SK-N-SH (cell line): Measurements from ENCODE around the gene CDC23. TPM values are rescaled to one million over a fixed set of nuclear protein-coding genes. Genes with fewer than 3 reads are reported as not detected.

Source experiments
- CTCF ChIA-PET: fragments of 300-600, 350-600 bp; formaldehyde crosslinking; extraction: SDS; loops from one replicate; lab custom pipeline; 2021; lab: Yijun Ruan, JAX
- POLR2A ChIA-PET: fragments of 350-600 bp; sonication (Branson Sonifier 250); formaldehyde crosslinking; extraction: SDS; loops from one replicate; lab custom pipeline; 2020; ENCODE audit warnings: antibody characterized with exemption, inconsistent platforms; lab: Yijun Ruan, JAX
- DNase-seq: peaks from one replicate; pipeline ENCODE4 v3.0.0; 2012
- H2AFZ ChIP-seq: fragments of 200-600 bp; sonication (generic); 2 replicates; pipeline ENCODE4 v1.8.1; 2016; ENCODE audit warnings: antibody characterized with exemption, mild to moderate bottlenecking, low read depth
- H3F3A ChIP-seq: fragments of 200-600 bp; sonication (generic); replicated peaks from 2 replicates; pipeline ENCODE3; 2016; ENCODE audit warnings: antibody characterized with exemption, mild to moderate bottlenecking; ENCODE audit not compliant: insufficient read depth
- H3K27ac ChIP-seq, 2 experiments: fragments of 200-500 bp in 1 of 2; fragments of 200-600 bp in 1 of 2; sonication (Bioruptor generic) in 1 of 2; sonication (generic), shearing (Covaris generic) in 1 of 2; 2 replicates each; pipeline versions ENCODE4 v1.5.1 to v1.6.1; 2014 to 2016; ENCODE audit warnings: low read depth in 2 of 2, inconsistent platforms in 1 of 2, low read length in 1 of 2, mild to moderate bottlenecking in 1 of 2, mixed read lengths in 1 of 2
- H3K27me3 ChIP-seq: fragments of 200-600 bp; sonication (generic), shearing (Covaris generic); 2 replicates; pipeline ENCODE4 v1.6.1; 2016; ENCODE audit warnings: mixed run types; ENCODE audit not compliant: insufficient read depth
- H3K36me3 ChIP-seq, 2 experiments: fragments of 200-500 bp in 1 of 2; fragments of 200-600 bp in 1 of 2; sonication (Bioruptor generic) in 1 of 2; sonication (generic) in 1 of 2; replicated peaks in 1 of 2; 2 replicates each; pipeline versions ENCODE3 to v1.5.1; 2014 to 2016; ENCODE audit warnings: low read length in 1 of 2, mild to moderate bottlenecking in 1 of 2; ENCODE audit not compliant: insufficient read depth in 2 of 2, control insufficient read depth in 1 of 2
- H3K4me1 ChIP-seq, 2 experiments: fragments of 200-500 bp in 1 of 2; fragments of 200-600 bp in 1 of 2; sonication (Bioruptor generic) in 1 of 2; sonication (generic), shearing (Covaris generic) in 1 of 2; 2 replicates each; pipeline versions ENCODE4 v1.5.1 to v1.6.1; 2014 to 2016; ENCODE audit warnings: low read depth in 1 of 2, low read length in 1 of 2, mixed run types in 1 of 2; ENCODE audit not compliant: insufficient read depth in 2 of 2, control insufficient read depth in 1 of 2
- H3K4me2 ChIP-seq: fragments of 200-600 bp; sonication (generic), shearing (Covaris generic); 2 replicates; pipeline ENCODE4 v1.6.1; 2017; ENCODE audit warnings: mixed run types
- H3K4me3 ChIP-seq, 2 experiments: fragments of 200-500 bp in 1 of 2; fragments of 200-600 bp in 1 of 2; sonication (Bioruptor generic) in 1 of 2; sonication (generic), shearing (Covaris generic) in 1 of 2; 2 replicates each; pipeline versions ENCODE4 v1.5.1 to v1.8.1; 2014 to 2016; ENCODE audit warnings: low read depth in 2 of 2, inconsistent platforms in 1 of 2, low read length in 1 of 2, mild to moderate bottlenecking in 1 of 2, mixed read lengths in 1 of 2, moderate library complexity in 1 of 2
- H3K79me2 ChIP-seq: fragments of 200-600 bp; sonication (generic); 2 replicates; pipeline ENCODE4 v1.8.1; 2017; ENCODE audit warnings: mild to moderate bottlenecking; ENCODE audit not compliant: insufficient read depth
- H3K9ac ChIP-seq: fragments of 200-600 bp; sonication (generic); 2 replicates; pipeline ENCODE4 v1.6.1; 2017; ENCODE audit warnings: mixed run types
- H3K9me2 ChIP-seq: fragments of 200-600 bp; sonication (generic); 2 replicates; pipeline ENCODE4 v1.6.1; 2017; ENCODE audit warnings: mixed run types
- H3K9me3 ChIP-seq: fragments of 200-600 bp; sonication (generic); 2 replicates; pipeline ENCODE4 v1.6.1; 2017; ENCODE audit warnings: mixed run types, mild to moderate bottlenecking, moderate library complexity
- H4K20me1 ChIP-seq: fragments of 200-600 bp; sonication (generic); 2 replicates; pipeline ENCODE4 v1.6.1; 2017; ENCODE audit warnings: mild to moderate bottlenecking, mixed run types; ENCODE audit not compliant: insufficient read depth
- CHD2 ChIP-seq: fragments of 150-350 bp; IDR thresholded peaks from 2 replicates; pipeline ENCODE4 v1.6.1; 2018; ENCODE audit warnings: low read length; ENCODE audit not compliant: partially characterized antibody
- ELF1 ChIP-seq: IDR thresholded peaks from 2 replicates; pipeline ENCODE4 v1.4.0; 2012
- EZH2phosphoT487 ChIP-seq: fragments of 200-600 bp; sonication (generic); IDR thresholded peaks from 2 replicates; pipeline ENCODE4 v1.6.1; 2017; ENCODE audit warnings: low read depth, mixed run types, mild to moderate bottlenecking, antibody characterized with exemption, moderate library complexity, borderline replicate concordance
- FOSL2 ChIP-seq: IDR thresholded peaks from 2 replicates; pipeline ENCODE4 v1.4.0; 2012; ENCODE audit warnings: low read depth, mild to moderate bottlenecking, moderate library complexity, borderline replicate concordance
- FOXJ3 ChIP-seq: sonication (generic); formaldehyde crosslinking; IDR thresholded peaks from 2 replicates; pipeline ENCODE4 v1.5.1; 2020; ENCODE audit warnings: mild to moderate bottlenecking, missing genetic modification reagents
- FOXM1 ChIP-seq: IDR thresholded peaks from 2 replicates; pipeline ENCODE4 v1.4.0; 2012; ENCODE audit warnings: low read depth, mild to moderate bottlenecking
- GABPA ChIP-seq: IDR thresholded peaks from 2 replicates; pipeline ENCODE4 v1.4.0; 2012; ENCODE audit warnings: low read depth, mild to moderate bottlenecking
- GATA2 ChIP-seq: sonication (generic); formaldehyde crosslinking; IDR thresholded peaks from 2 replicates; pipeline ENCODE4 v1.5.0; 2020; ENCODE audit warnings: mild to moderate bottlenecking, missing genetic modification reagents
- MAX ChIP-seq: IDR thresholded peaks from 2 replicates; pipeline ENCODE4 v1.4.0; 2012; ENCODE audit warnings: low read depth
- MXI1 ChIP-seq: IDR thresholded peaks from 2 replicates; pipeline ENCODE4 v1.6.1; 2012; ENCODE audit warnings: mild to moderate bottlenecking, low read depth, low read length, improper control_type of control experiment
- RAD21 ChIP-seq: IDR thresholded peaks from 2 replicates; pipeline ENCODE4 v1.6.1; 2012; ENCODE audit warnings: mild to moderate bottlenecking, low read length
- RCOR1 ChIP-seq: fragments of 150-350 bp; IDR thresholded peaks from 2 replicates; pipeline ENCODE4 v1.6.1; 2017; ENCODE audit warnings: antibody characterized with exemption, low read length
- SIN3A ChIP-seq: IDR thresholded peaks from 2 replicates; pipeline ENCODE4 v1.6.1; 2012; ENCODE audit warnings: low read depth, mild to moderate bottlenecking, low read length, moderate library complexity, borderline replicate concordance
- TAF1 ChIP-seq: IDR thresholded peaks from 2 replicates; pipeline ENCODE4 v1.6.1; 2012; ENCODE audit warnings: low read depth, mild to moderate bottlenecking, low read length, moderate library complexity, borderline replicate concordance
- TCF12 ChIP-seq: IDR thresholded peaks from 2 replicates; pipeline ENCODE4 v1.4.0; 2012
- TEAD4 ChIP-seq: IDR thresholded peaks from 2 replicates; pipeline ENCODE4 v1.4.0; 2012; ENCODE audit warnings: mild to moderate bottlenecking, borderline replicate concordance; ENCODE audit not compliant: insufficient read depth
- WGBS: methylation state at CpG from one replicate; pipeline ENCODE4 v1.1.6; 2017; ENCODE audit warnings: low lambda C conversion rate; 5-methylcytosine and 5-hydroxymethylcytosine counted together
- polyA plus RNA-seq, 3 experiments: library from polyadenylated mRNA; depleted of rRNA; stranded (reverse); fragments of >200 nt; gene quantifications; 2 replicates each; pipeline ENCODE4 v1.2.3, GENCODE V29; 2012
- TF ChIP-seq, protein P1 (sequence below): fragments of 150-350 bp; IDR thresholded peaks from 2 replicates; pipeline ENCODE4 v1.6.1; 2016; ENCODE audit warnings: mild to moderate bottlenecking, low read depth, low read length
- TF ChIP-seq, protein P2 (sequence below): fragments of 200-600 bp; sonication (generic); IDR thresholded peaks from 2 replicates; pipeline ENCODE4 v1.6.1; 2017; ENCODE audit warnings: antibody characterized with exemption, mild to moderate bottlenecking, moderate library complexity

The CDC23 gene
- polyA plus RNA-seq, 1 of the 3 experiments (the other 2 are of a cell fraction): 20.2 TPM

DNA sequence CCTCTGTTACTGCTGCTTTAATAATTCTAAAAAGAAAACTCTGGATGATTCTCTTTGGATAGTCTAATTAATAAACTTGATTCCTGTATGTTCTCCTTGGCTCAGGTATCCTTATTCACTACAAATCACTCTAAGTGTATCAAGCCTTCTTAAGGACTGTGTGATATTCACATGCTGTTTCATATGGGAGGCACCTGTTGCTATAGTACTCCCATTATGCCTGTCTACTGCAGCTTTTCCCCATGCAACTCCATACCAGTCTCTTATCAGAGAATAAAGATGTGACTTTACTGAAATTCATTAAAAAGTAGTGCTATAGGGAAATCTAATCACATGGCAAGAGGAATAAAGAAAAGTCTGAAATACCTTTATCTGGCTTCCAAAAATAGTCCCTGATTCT is 49.4 kb downstream of the CDC23 start:
- POLR2A ChIA-PET: no interaction called here
- no peaks in the 10 kb centered on the region for H3K27me3 ChIP-seq
- H3K79me2 ChIP-seq: peaks cover 8% of the 10 kb centered on the region; the same call in 1 of the 2 replicates
- H3K9me3 ChIP-seq: no peaks in the 10 kb centered on the region
- H3K4me1 ChIP-seq: no peaks in the 10 kb centered on the region
- H3K27ac ChIP-seq: no peak overlapping the region
- DNase-seq: no peak
- no peak overlapping the region for H3K9ac ChIP-seq
- CTCF ChIA-PET: interaction anchor here (1.1 to 1.5 kb wide), 2 partner anchors 17 to 188 kb away, joined by 3 read pairs; no protein-coding TSS in a partner anchor
- H4K20me1 ChIP-seq: no peaks in the 10 kb centered on the region
- H3F3A ChIP-seq: peaks cover 6% of the 10 kb centered on the region
- no peak overlapping the region for H3K4me2 ChIP-seq
- no peak overlapping the region for H2AFZ ChIP-seq
- H3K36me3 ChIP-seq: peaks cover 91 to 93% of the 10 kb centered on the region in 2 experiments
- H3K9me2 ChIP-seq: no peaks in the 10 kb centered on the region
- no peak overlapping the region for H3K4me3 ChIP-seq
- TF ChIP-seq FOXJ3: no peak
- no peak for TF ChIP-seq RCOR1
- no peak for TF ChIP-seq SIN3A
- TF ChIP-seq EZH2phosphoT487: no peak
- no peak for TF ChIP-seq TAF1
- TF ChIP-seq GABPA: no peak
- no peak for TF ChIP-seq TEAD4
- no peak for TF ChIP-seq TCF12
- no peak for TF ChIP-seq CHD2
- TF ChIP-seq, protein P1, sequence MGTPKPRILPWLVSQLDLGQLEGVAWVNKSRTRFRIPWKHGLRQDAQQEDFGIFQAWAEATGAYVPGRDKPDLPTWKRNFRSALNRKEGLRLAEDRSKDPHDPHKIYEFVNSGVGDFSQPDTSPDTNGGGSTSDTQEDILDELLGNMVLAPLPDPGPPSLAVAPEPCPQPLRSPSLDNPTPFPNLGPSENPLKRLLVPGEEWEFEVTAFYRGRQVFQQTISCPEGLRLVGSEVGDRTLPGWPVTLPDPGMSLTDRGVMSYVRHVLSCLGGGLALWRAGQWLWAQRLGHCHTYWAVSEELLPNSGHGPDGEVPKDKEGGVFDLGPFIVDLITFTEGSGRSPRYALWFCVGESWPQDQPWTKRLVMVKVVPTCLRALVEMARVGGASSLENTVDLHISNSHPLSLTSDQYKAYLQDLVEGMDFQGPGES: no peak
- no peak for TF ChIP-seq MAX
- no peak for TF ChIP-seq FOXM1
- TF ChIP-seq MXI1: no peak
- TF ChIP-seq FOSL2: no peak
- TF ChIP-seq ELF1: no peak

GRCh38 chr5:138160706-138161105 is 52.4 kb downstream of the CDC23 start:
- no peak overlapping the region for H3K4me3 ChIP-seq
- no peak overlapping the region for H3K4me2 ChIP-seq
- peaks cover 8% of the 10 kb centered on the region; the same call in 1 of the 2 replicates for H3K79me2 ChIP-seq
- DNase-seq: no peak
- H3K9ac ChIP-seq: no peak overlapping the region
- H3K27ac ChIP-seq: no peak overlapping the region
- no peaks in the 10 kb centered on the region for H3K9me2 ChIP-seq
- H3F3A ChIP-seq: peaks cover 16% of the 10 kb centered on the region
- no peaks in the 10 kb centered on the region for H3K4me1 ChIP-seq
- H4K20me1 ChIP-seq: 0 out of 2 replicates have a peak, but pooled peaks cover 4% of the 10 kb centered on the region
- ChIA-PET CTCF (no interaction called here), POLR2A (no interaction called here)
- no peak for TF ChIP-seq MAX
- TF ChIP-seq RAD21: no peak
- TF ChIP-seq, protein P2, sequence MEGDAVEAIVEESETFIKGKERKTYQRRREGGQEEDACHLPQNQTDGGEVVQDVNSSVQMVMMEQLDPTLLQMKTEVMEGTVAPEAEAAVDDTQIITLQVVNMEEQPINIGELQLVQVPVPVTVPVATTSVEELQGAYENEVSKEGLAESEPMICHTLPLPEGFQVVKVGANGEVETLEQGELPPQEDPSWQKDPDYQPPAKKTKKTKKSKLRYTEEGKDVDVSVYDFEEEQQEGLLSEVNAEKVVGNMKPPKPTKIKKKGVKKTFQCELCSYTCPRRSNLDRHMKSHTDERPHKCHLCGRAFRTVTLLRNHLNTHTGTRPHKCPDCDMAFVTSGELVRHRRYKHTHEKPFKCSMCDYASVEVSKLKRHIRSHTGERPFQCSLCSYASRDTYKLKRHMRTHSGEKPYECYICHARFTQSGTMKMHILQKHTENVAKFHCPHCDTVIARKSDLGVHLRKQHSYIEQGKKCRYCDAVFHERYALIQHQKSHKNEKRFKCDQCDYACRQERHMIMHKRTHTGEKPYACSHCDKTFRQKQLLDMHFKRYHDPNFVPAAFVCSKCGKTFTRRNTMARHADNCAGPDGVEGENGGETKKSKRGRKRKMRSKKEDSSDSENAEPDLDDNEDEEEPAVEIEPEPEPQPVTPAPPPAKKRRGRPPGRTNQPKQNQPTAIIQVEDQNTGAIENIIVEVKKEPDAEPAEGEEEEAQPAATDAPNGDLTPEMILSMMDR: no peak
- no peak for TF ChIP-seq TAF1
- TF ChIP-seq RCOR1: no peak
- no peak for TF ChIP-seq GATA2
- WGBS: 97% methylated on average over 4 of the region's 4 CpGs
- no peaks in the 10 kb centered on the region for H3K27me3 ChIP-seq
- peaks cover 82 to 85% of the 10 kb centered on the region in 2 experiments for H3K36me3 ChIP-seq
- H2AFZ ChIP-seq: no peak overlapping the region
- no peaks in the 10 kb centered on the region for H3K9me3 ChIP-seq
